OCI-LY7 (cell line): ENCODE data around the gene CHMP4B. TPM values are rescaled to one million over a fixed set of nuclear protein-coding genes. Genes with fewer than 3 reads are reported as not detected.

ENCODE experiments used
- BruUV-seq: library from RNA; stranded (reverse); fragments of 400-500 nt; replicated peaks from 2 replicates; lab custom pipeline; 2021; lab: Mats Ljungman, UMichigan
- CTCF ChIA-PET: fragments of 300-600 bp; sonication (Branson Sonifier 250); formaldehyde crosslinking; loops from one replicate; lab custom pipeline; 2022; ENCODE audit warnings: antibody characterized with exemption; ENCODE audit not compliant: unreplicated experiment; lab: Charles Lee
- POLR2A ChIA-PET: fragments of 300-600 bp; sonication (Branson Sonifier 250); formaldehyde crosslinking; loops from one replicate; lab custom pipeline; 2022; ENCODE audit warnings: antibody characterized with exemption; lab: Charles Lee
- DNase-seq: peaks from one replicate; pipeline ENCODE4 v3.0.0-alpha.2; 2015; ENCODE audit warnings: low spot score
- H2AFZ ChIP-seq: fragments of 200-600 bp; sonication (generic), shearing (Covaris generic); 2 replicates; pipeline ENCODE4 v1.6.1; 2014; ENCODE audit warnings: mild to moderate bottlenecking, antibody characterized with exemption, low read length, moderate library complexity
- H3K27ac ChIP-seq: fragments of 200-600 bp; sonication (generic); 2 replicates; pipeline ENCODE4 v1.5.1; 2014; ENCODE audit warnings: mixed run types, low read depth, mild to moderate bottlenecking, moderate library complexity, low read length, inconsistent platforms; ENCODE audit not compliant: poor library complexity, severe bottlenecking
- H3K36me3 ChIP-seq: fragments of 200-600 bp; sonication (generic); 2 replicates; pipeline ENCODE4 v1.6.1; 2014; ENCODE audit warnings: mild to moderate bottlenecking, antibody characterized with exemption, low read length, moderate library complexity, mixed read lengths; ENCODE audit not compliant: insufficient read depth
- H3K4me1 ChIP-seq: fragments of 200-600 bp; sonication (generic); 2 replicates; pipeline ENCODE4 v1.5.1; 2014; ENCODE audit warnings: mild to moderate bottlenecking, low read length; ENCODE audit not compliant: insufficient read depth, poor library complexity, severe bottlenecking
- H3K4me2 ChIP-seq: fragments of 200-600 bp; sonication (generic); 2 replicates; pipeline ENCODE4 v1.6.1; 2014; ENCODE audit warnings: mild to moderate bottlenecking, low read length
- H3K4me3 ChIP-seq: fragments of 200-600 bp; sonication (generic); 2 replicates; pipeline ENCODE4 v1.5.1; 2014; ENCODE audit warnings: mild to moderate bottlenecking, low read depth, low read length; ENCODE audit not compliant: poor library complexity, severe bottlenecking
- H3K79me2 ChIP-seq: fragments of 200-600 bp; sonication (generic); 2 replicates; pipeline ENCODE4 v1.6.1; 2016; ENCODE audit warnings: low read depth, mild to moderate bottlenecking, low read length, moderate library complexity, mixed read lengths; ENCODE audit not compliant: insufficient read depth
- H3K9me2 ChIP-seq: fragments of 200-600 bp; sonication (generic); 2 replicates; pipeline ENCODE4 v1.6.1; 2016; ENCODE audit warnings: mild to moderate bottlenecking, low read length, mixed read lengths; ENCODE audit not compliant: insufficient read depth
- H3K9me3 ChIP-seq: fragments of 200-600 bp; sonication (generic); 2 replicates; pipeline ENCODE4 v1.6.1; 2014; ENCODE audit warnings: mild to moderate bottlenecking, mixed run types, low read length, mixed read lengths
- H4K20me1 ChIP-seq: fragments of 200-600 bp; sonication (generic); 2 replicates; pipeline ENCODE4 v1.6.1; 2014; ENCODE audit warnings: mild to moderate bottlenecking, antibody characterized with exemption, low read length, moderate library complexity, mixed read lengths; ENCODE audit not compliant: insufficient read depth
- EZH2phosphoT487 ChIP-seq: fragments of 200-600 bp; sonication (generic); IDR thresholded peaks from 2 replicates; pipeline ENCODE4 v1.6.1; 2018; ENCODE audit warnings: low read depth, borderline replicate concordance, mild to moderate bottlenecking, mixed run types, antibody characterized with exemption, low read length, moderate library complexity, mixed read lengths
- intact Hi-C: fragments of 100-400 bp; cut with micrococcal nuclease; formaldehyde crosslinking; loops from one replicate; pipeline ENCODE4 v1.10.0; 2022; ENCODE audit not compliant: unreplicated experiment
- total RNA-seq, 2 experiments: library from RNA; depleted of rRNA in 1 of 2; stranded (reverse); fragments of >200 nt in 1 of 2; shearing (Covaris generic) in 1 of 2; gene quantifications; 2 replicates each; pipeline ENCODE4 v1.2.3, GENCODE V29; 2014 to 2022
- TF ChIP-seq, protein P1 (sequence below): fragments of 200-600 bp; sonication (generic); conservative IDR thresholded peaks from 2 replicates; pipeline ENCODE4 v1.5.1; 2014; ENCODE audit warnings: mild to moderate bottlenecking, antibody characterized with exemption, low read length, moderate library complexity, mixed read lengths

Gene CHMP4B
- total RNA-seq, 2 experiments from 2014 or later, result 32.4 to 84.2 TPM

DNA sequence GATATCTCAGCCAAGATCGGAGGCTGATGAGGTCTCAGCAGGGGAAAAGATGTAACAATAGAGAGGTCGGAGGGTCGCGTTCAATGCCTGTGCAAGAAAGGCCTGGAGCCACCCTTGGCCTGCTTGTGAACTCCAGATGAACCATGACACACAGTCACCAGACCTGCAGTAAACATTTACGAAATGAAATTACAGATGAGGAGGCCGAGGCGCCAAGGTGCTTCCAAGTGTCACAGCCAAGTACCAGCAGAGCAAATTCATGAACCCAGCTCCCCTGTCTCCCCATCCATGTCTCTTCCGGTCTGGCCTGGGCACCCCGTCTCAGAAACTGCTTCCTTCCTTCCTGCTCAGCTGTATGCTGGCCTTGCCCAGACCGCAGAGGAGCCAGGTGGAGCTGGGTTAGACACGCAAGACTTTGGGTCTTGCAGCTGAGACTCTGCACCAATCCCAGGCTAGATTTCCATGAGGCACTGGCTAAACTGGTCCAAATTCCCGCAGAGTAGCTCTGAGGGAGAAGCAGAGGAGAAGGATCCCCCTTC lies 48.1 kb downstream of the CHMP4B start:
- intact Hi-C loops, result loop anchor here (2.0 kb wide), 1 partner anchor 66 kb away; no protein-coding TSS in a partner anchor
- CTCF ChIA-PET, result interaction anchor here (1.2 to 1.6 kb wide), 2 partner anchors 19 to 56 kb away, joined by 4 to 10 read pairs; no protein-coding TSS in a partner anchor
- peaks cover 26% of the 10 kb centered on the region for H3K36me3 ChIP-seq
- no peaks in the 10 kb centered on the region for H3K9me3 ChIP-seq
- no peaks in the 10 kb centered on the region for H4K20me1 ChIP-seq
- BruUV-seq, result no TSS peak
- H3K4me2 ChIP-seq, result peak overlapping the region; percentile 34; the same call in 1 of the 2 replicates
- no peaks in the 10 kb centered on the region for H3K9me2 ChIP-seq
- POLR2A ChIA-PET, result interaction anchor here (0.7 to 1.2 kb wide), 3 partner anchors 39 to 68 kb away, joined by 3 read pairs; no protein-coding TSS in a partner anchor
- DNase-seq, result peak; percentile 66
- no peak overlapping the region for H2AFZ ChIP-seq
- peaks cover 36% of the 10 kb centered on the region for H3K4me1 ChIP-seq
- TF ChIP-seq, protein P1, sequence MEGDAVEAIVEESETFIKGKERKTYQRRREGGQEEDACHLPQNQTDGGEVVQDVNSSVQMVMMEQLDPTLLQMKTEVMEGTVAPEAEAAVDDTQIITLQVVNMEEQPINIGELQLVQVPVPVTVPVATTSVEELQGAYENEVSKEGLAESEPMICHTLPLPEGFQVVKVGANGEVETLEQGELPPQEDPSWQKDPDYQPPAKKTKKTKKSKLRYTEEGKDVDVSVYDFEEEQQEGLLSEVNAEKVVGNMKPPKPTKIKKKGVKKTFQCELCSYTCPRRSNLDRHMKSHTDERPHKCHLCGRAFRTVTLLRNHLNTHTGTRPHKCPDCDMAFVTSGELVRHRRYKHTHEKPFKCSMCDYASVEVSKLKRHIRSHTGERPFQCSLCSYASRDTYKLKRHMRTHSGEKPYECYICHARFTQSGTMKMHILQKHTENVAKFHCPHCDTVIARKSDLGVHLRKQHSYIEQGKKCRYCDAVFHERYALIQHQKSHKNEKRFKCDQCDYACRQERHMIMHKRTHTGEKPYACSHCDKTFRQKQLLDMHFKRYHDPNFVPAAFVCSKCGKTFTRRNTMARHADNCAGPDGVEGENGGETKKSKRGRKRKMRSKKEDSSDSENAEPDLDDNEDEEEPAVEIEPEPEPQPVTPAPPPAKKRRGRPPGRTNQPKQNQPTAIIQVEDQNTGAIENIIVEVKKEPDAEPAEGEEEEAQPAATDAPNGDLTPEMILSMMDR, result no peak
- TF ChIP-seq EZH2phosphoT487, result no peak
- no peak overlapping the region for H3K4me3 ChIP-seq
- no peaks in the 10 kb centered on the region for H3K79me2 ChIP-seq
- peak overlapping the region; percentile 57 for H3K27ac ChIP-seq

DNA sequence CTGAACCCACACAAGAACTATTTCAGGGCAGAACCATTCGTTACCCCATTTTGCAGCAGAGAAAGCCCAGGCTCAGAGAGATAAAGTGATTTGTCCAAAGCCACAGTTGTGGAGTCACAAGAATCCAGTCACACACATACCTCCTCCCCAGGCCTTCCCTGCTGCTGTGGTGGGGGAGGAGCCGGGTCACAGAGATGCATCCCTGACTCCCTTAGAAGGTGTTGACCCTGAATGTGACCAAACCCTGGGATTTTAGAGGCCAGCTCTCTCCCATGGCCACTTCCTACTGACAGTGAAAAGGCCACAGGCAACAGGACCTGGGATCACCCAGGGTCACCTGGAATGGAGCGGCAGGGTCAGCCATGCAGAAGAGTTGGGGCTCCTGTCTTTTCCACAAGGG lies 48.6 kb downstream of the CHMP4B start:
- POLR2A ChIA-PET, result no interaction called here
- no peaks in the 10 kb centered on the region for H3K9me2 ChIP-seq
- H3K4me1 ChIP-seq, result peaks cover 41% of the 10 kb centered on the region
- H2AFZ ChIP-seq, result no peak overlapping the region
- H3K4me2 ChIP-seq, result peak overlapping the region; percentile 34; the same call in 1 of the 2 replicates
- peak overlapping the region; percentile 57 for H3K27ac ChIP-seq
- H3K9me3 ChIP-seq, result no peaks in the 10 kb centered on the region
- no peak overlapping the region for H3K4me3 ChIP-seq
- no peaks in the 10 kb centered on the region for H3K79me2 ChIP-seq
- peaks cover 21% of the 10 kb centered on the region for H3K36me3 ChIP-seq
- no peak for DNase-seq
- TF ChIP-seq, protein P1, result no peak
- no peak for TF ChIP-seq EZH2phosphoT487
- CTCF ChIA-PET, result interaction anchor here (1.2 to 1.8 kb wide), 3 partner anchors 19 to 214 kb away, joined by 3 to 10 read pairs (median 4); no protein-coding TSS in a partner anchor
- intact Hi-C loops, result loop anchor here (2.0 to 5.0 kb wide), 2 partner anchors 67 to 127 kb away; partner anchors contain the start of gene ZNF341
- H4K20me1 ChIP-seq, result no peaks in the 10 kb centered on the region
- no TSS peak for BruUV-seq

DNA sequence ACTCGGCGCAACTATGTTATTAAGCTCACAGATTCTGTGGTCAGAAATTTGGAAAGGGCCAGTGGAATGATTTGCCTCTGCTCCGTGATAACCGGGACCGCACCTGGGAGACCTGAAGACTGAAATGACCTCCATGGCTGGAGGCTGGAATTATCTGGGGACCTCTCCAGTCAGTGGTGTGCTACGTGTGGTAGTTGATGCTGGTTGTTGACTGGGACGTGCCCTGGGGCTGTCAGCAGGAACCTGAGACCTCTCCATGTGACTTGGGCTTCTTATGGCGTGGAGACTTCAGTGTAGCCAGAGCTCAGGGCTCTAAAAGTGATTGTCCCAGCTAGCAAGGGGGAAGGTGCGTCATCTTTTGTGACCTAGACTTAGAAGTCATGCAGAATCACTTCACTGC lies 50.3 kb downstream of the CHMP4B start:
- H3K9me2 ChIP-seq, result no peaks in the 10 kb centered on the region
- H3K4me1 ChIP-seq, result peaks cover 58% of the 10 kb centered on the region
- no TSS peak for BruUV-seq
- no peak overlapping the region for H3K27ac ChIP-seq
- intact Hi-C loops, result loop anchor here (5.0 kb wide), 1 partner anchor 129 kb away; the partner anchor contains the start of gene ZNF341
- CTCF ChIA-PET, result interaction anchor here (1.2 to 1.8 kb wide), 2 partner anchors 161 to 213 kb away, joined by 3 read pairs; no protein-coding TSS in a partner anchor
- H2AFZ ChIP-seq, result no peak overlapping the region
- H4K20me1 ChIP-seq, result no peaks in the 10 kb centered on the region
- no peak overlapping the region for H3K4me2 ChIP-seq
- H3K79me2 ChIP-seq, result no peaks in the 10 kb centered on the region
- no peaks in the 10 kb centered on the region for H3K9me3 ChIP-seq
- H3K4me3 ChIP-seq, result no peak overlapping the region
- no peak for TF ChIP-seq EZH2phosphoT487
- TF ChIP-seq, protein P1, result no peak
- DNase-seq, result no peak
- POLR2A ChIA-PET, result interaction anchor here (0.6 to 1.5 kb wide), 3 partner anchors 104 to 251 kb away, joined by 3 to 5 read pairs (median 3); partner anchors contain the start of gene EIF2S2
- peaks cover 6% of the 10 kb centered on the region; the same call in 1 of the 2 replicates for H3K36me3 ChIP-seq
